Esophagus muscularis mucosa (tissue), 4 donors: ENCODE data around the gene LTBP3. TPM values are rescaled to one million over a fixed set of nuclear protein-coding genes. Genes with fewer than 3 reads are reported as not detected.
"Not testable (repeated sequence)": the region's sequence is repeated elsewhere in the genome, so short reads cannot be mapped to it uniquely, and the experiment has no call there.

Experiments used
- DNase-seq: peaks from one replicate; pipeline ENCODE4 v3.0.0-alpha.2; 2017; ENCODE audit errors: extremely low spot score
- H3K27ac ChIP-seq, 4 donors: fragments of 200-600 bp; sonication (generic); replicated peaks in 1 of 4; 1 replicate in 3 of 4; 2 replicates in 1 of 4; pipeline ENCODE4 v1.5.1; 2016 to 2019; ENCODE audit warnings: mild to moderate bottlenecking in 1 of 4
- H3K27me3 ChIP-seq, 4 donors: fragments of 200-600 bp; sonication (generic); one replicate each; pipeline versions ENCODE4 v1.5.1 to v1.6.0; 2016 to 2019
- H3K36me3 ChIP-seq, 4 donors: fragments of 200-600 bp; sonication (generic); one replicate each; pipeline ENCODE4 v1.5.1; 2016 to 2019
- H3K4me1 ChIP-seq, 4 donors: fragments of 200-600 bp; sonication (generic); one replicate each; pipeline ENCODE4 v1.5.1; 2016 to 2019
- H3K4me3 ChIP-seq, 4 donors: fragments of 200-600 bp; sonication (generic); 1 replicate in 2 of 4; 2 replicates in 2 of 4; pipeline ENCODE4 v1.5.1; 2016 to 2019; ENCODE audit warnings: mild to moderate bottlenecking in 4 of 4, moderate library complexity in 1 of 4
- H3K9me3 ChIP-seq, 4 donors: fragments of 200-600 bp; sonication (generic); 1 replicate in 3 of 4; 2 replicates in 1 of 4; pipeline ENCODE4 v1.5.1; 2016 to 2019
- CTCF ChIP-seq, 3 experiments: fragments of 200-600 bp in 2 of 3; fragments of 450-650 bp in 1 of 3; sonication (generic) in 2 of 3; IDR thresholded peaks; one replicate each; pipeline ENCODE4 v1.5.1; 2017 to 2019; ENCODE audit warnings: antibody characterized with exemption in 3 of 3, mild to moderate bottlenecking in 2 of 3, moderate library complexity in 1 of 3
- EP300 ChIP-seq: sonication (generic); formaldehyde crosslinking; IDR thresholded peaks from one replicate; pipeline ENCODE4 v1.6.1; 2017; ENCODE audit warnings: antibody characterized with exemption
- POLR2A ChIP-seq: fragments of 450-650 bp; IDR thresholded peaks from one replicate; pipeline ENCODE4 v1.6.1; 2017; ENCODE audit warnings: antibody characterized with exemption, moderate library complexity, mild to moderate bottlenecking, low read depth
- POLR2AphosphoS5 ChIP-seq, 2 donors: sonication (generic); formaldehyde crosslinking; IDR thresholded peaks; one replicate each; pipeline ENCODE4 v1.6.1; 2017; ENCODE audit warnings: antibody characterized with exemption in 2 of 2
- WGBS: methylation state at CpG from one replicate; pipeline ENCODE4 v1.1.5; 2018; 5-methylcytosine and 5-hydroxymethylcytosine counted together
- intact Hi-C: fragments of 100-400 bp; cut with DNase I; formaldehyde crosslinking; loops from one replicate; pipeline ENCODE4 v1.15.1; 2023
- total RNA-seq, 4 donors: library from RNA; depleted of rRNA; stranded (reverse); fragments of >200 nt; gene quantifications; one replicate each; pipeline versions ENCODE4 v1.1.0 to v1.2.1, GENCODE V29; 2016

LTBP3 gene
- total RNA-seq, 4 donors from 2014 or later = 107 to 208 (median 137) TPM

- Histone ChIP-seq H3K4me1 (peaks cover 23 to 31% (median 25%) of the 10 kb centered on the region in 4 donors), H3K27ac (peak overlapping the region; percentile 80 to 95 (median 90)), H3K9me3 (no peaks in the 10 kb centered on the region), H3K27me3 (no peaks in the 10 kb centered on the region), H3K36me3 (peaks cover 0 to 34% (median 30%) of the 10 kb centered on the region in 4 donors), H3K4me3 (peak overlapping the region; percentile 54 to 100 (median 88))
- TF ChIP-seq POLR2A = no peak
- TF ChIP-seq POLR2AphosphoS5 (IDR thresholded peaks at IDR 0.05) = no peak
- TF ChIP-seq EP300 = no peak
- no peak for TF ChIP-seq CTCF (IDR thresholded peaks at IDR 0.05)
- intact Hi-C loops = no loop called here
- 25% methylated on average over 12 of the region's 12 CpGs for WGBS
- DNase-seq = no peak
Observed at GRCh38 chr11:65524014-65524740, 34.0 kb downstream of the LTBP3 start.

GRCh38 chr11:65523631-65523968 lies 34.6 kb downstream of the LTBP3 start:
- Histone ChIP-seq H3K27ac (peak overlapping the region in 2 of 4 donors; percentile 93 to 95), H3K36me3 (peaks cover 0 to 28% (median 25%) of the 10 kb centered on the region in 4 donors), H3K4me1 (peaks cover 23 to 30% (median 25%) of the 10 kb centered on the region in 4 donors)
- H3K27me3 ChIP-seq, intact Hi-C loops, DNase-seq, H3K4me3 ChIP-seq, H3K9me3 ChIP-seq: not testable (repeated sequence)
- WGBS = 91% methylated on average over 4 of the region's 7 CpGs

GRCh38 chr11:65522718-65523630 lies 35.2 kb downstream of the LTBP3 start:
- peaks cover 0 to 22% (median 18%) of the 10 kb centered on the region in 4 donors for H3K36me3 ChIP-seq
- intact Hi-C loops, DNase-seq, H3K27me3 ChIP-seq, H3K27ac ChIP-seq, H3K9me3 ChIP-seq, H3K4me3 ChIP-seq: not testable (repeated sequence)
- 78% methylated on average over 18 of the region's 18 CpGs for WGBS
- peaks cover 23 to 30% (median 25%) of the 10 kb centered on the region in 4 donors for H3K4me1 ChIP-seq

- H3K27ac ChIP-seq, H3K9me3 ChIP-seq, DNase-seq, H3K27me3 ChIP-seq, H3K4me3 ChIP-seq, intact Hi-C loops: not testable (repeated sequence)
- H3K4me1 ChIP-seq = peaks cover 23 to 25% (median 25%) of the 10 kb centered on the region in 4 donors
- H3K36me3 ChIP-seq = peaks cover 0 to 11% (median 9%) of the 10 kb centered on the region in 4 donors
- WGBS = 88% methylated on average over 20 of the region's 20 CpGs
Observed at GRCh38 chr11:65521777-65522521, 36.2 kb downstream of the LTBP3 start.

GRCh38 chr11:65518941-65519549 lies 39.1 kb downstream of the LTBP3 start:
- H3K27me3 ChIP-seq, DNase-seq, intact Hi-C loops: not testable (repeated sequence)

GRCh38 chr11:65516135-65516968 lies 41.8 kb downstream of the LTBP3 start:
- Histone ChIP-seq H3K27me3 (no peaks in the 10 kb centered on the region), H3K9me3 (no peaks in the 10 kb centered on the region), H3K4me3 (no peak overlapping the region), H3K36me3 (no peaks in the 10 kb centered on the region), H3K4me1 (peaks cover 0 to 4% (median 0%) of the 10 kb centered on the region in 4 donors), H3K27ac (peak overlapping the region in 1 of 4 donors; percentile 13)
- intact Hi-C loops = no loop called here
- DNase-seq = no peak
- TF ChIP-seq POLR2A (no peak), CTCF (IDR thresholded peaks at IDR 0.05) (no peak), EP300 (no peak), POLR2AphosphoS5 (IDR thresholded peaks at IDR 0.05) (no peak)
- 73% methylated on average over 5 of the region's 5 CpGs for WGBS

More at GRCh38 chr11:65518941-65519549, 39.1 kb downstream of the LTBP3 start:
- H3K4me1 ChIP-seq, H3K4me3 ChIP-seq, H3K27ac ChIP-seq, H3K9me3 ChIP-seq, H3K36me3 ChIP-seq: not testable (repeated sequence)
- 90% methylated on average over 8 of the region's 8 CpGs for WGBS

- intact Hi-C loops = loop anchor here (5.0 kb wide), 2 partner anchors 130 to 150 kb away; partner anchors contain the start of gene SLC25A45
- H3K4me1 ChIP-seq = peaks cover 14 to 29% (median 24%) of the 10 kb centered on the region in 4 donors
- DNase-seq, H3K27ac ChIP-seq, H3K27me3 ChIP-seq, H3K4me3 ChIP-seq, H3K9me3 ChIP-seq, H3K36me3 ChIP-seq: not testable (repeated sequence)
- WGBS = 100% methylated on average over 3 of the region's 3 CpGs
Observed at GRCh38 chr11:65512311-65512710, 45.8 kb downstream of the LTBP3 start.
